Endothelial cell (in vitro differentiated cells): ENCODE data around the gene BAZ1A. TPM values are rescaled to one million over a fixed set of nuclear protein-coding genes. Genes with fewer than 3 reads are reported as not detected.
A peak's percentile ranks its signal among the peaks of the same experiment; 100 is the strongest.

Experiments
- DNase-seq: peaks from one replicate; pipeline ENCODE4 v3.0.0; 2021; ENCODE audit warnings: low spot score
- H3K27ac Mint-ChIP-seq: one replicate; pipeline ENCODE4 v1.8.0; 2021; ENCODE audit warnings: mixed read lengths, inconsistent platforms; ENCODE audit not compliant: unreplicated experiment
- H3K27me3 Mint-ChIP-seq: one replicate; pipeline ENCODE4 v1.8.0; 2021; ENCODE audit warnings: mild to moderate bottlenecking, moderate library complexity, mixed read lengths, inconsistent platforms; ENCODE audit not compliant: unreplicated experiment
- H3K36me3 Mint-ChIP-seq: one replicate; pipeline ENCODE4 v1.8.0; 2021; ENCODE audit warnings: mild to moderate bottlenecking, low read depth, mixed read lengths, inconsistent platforms; ENCODE audit not compliant: unreplicated experiment
- H3K4me1 Mint-ChIP-seq: one replicate; pipeline ENCODE4 v1.8.0; 2021; ENCODE audit warnings: mild to moderate bottlenecking, mixed read lengths, inconsistent platforms; ENCODE audit not compliant: unreplicated experiment
- H3K4me3 Mint-ChIP-seq: one replicate; pipeline ENCODE4 v1.8.0; 2021; ENCODE audit warnings: mild to moderate bottlenecking, mixed read lengths, inconsistent platforms; ENCODE audit not compliant: unreplicated experiment
- H3K9me3 Mint-ChIP-seq: one replicate; pipeline ENCODE4 v1.8.0; 2021; ENCODE audit warnings: mixed read lengths, inconsistent platforms; ENCODE audit not compliant: unreplicated experiment
- total RNA-seq: library from RNA; stranded (reverse); fragmentation: NEBNext Ultra II Directional; extraction: Animal tissue kit (Norgen Biotek cat#: 25700); gene quantifications from one replicate; pipeline ENCODE4 v1.2.1, GENCODE V29; 2021; ENCODE audit not compliant: unreplicated experiment
- TF ChIP-seq, protein P1 (sequence below): fragments of 200-600 bp; sonication (generic); IDR thresholded peaks from one replicate; pipeline ENCODE4 v1.5.0; 2021; ENCODE audit warnings: antibody characterized with exemption; ENCODE audit not compliant: unreplicated experiment

BAZ1A gene
- total RNA-seq, 1 donor from 2014 or later = 27.2 TPM

DNA sequence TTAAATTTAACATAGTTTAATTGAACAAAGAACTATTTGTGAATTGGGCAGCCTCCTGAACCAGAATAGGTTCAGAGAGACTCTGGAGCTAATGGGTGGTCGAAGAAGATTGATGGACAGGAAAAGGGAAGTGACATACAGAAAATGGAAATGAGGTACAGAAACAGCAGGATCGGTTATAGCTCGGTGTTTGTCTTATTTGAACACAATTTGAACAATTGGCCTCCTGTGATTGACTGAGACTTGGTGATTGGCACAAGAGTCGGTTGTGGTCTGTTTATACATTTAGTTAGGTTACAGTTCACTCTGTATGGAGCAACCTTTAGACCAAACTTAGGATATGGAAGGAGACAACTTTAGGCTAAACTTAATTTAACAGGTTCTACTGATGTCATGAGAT lies 142.4 kb downstream of the BAZ1A start:
- Mint-ChIP-seq H3K4me3 (no peak overlapping the region), H3K36me3 (no peaks in the 10 kb centered on the region), H3K4me1 (no peaks in the 10 kb centered on the region), H3K27ac (no peak overlapping the region), H3K27me3 (peaks cover 3% of the 10 kb centered on the region), H3K9me3 (no peaks in the 10 kb centered on the region)
- no peak for DNase-seq
- TF ChIP-seq, protein P1, sequence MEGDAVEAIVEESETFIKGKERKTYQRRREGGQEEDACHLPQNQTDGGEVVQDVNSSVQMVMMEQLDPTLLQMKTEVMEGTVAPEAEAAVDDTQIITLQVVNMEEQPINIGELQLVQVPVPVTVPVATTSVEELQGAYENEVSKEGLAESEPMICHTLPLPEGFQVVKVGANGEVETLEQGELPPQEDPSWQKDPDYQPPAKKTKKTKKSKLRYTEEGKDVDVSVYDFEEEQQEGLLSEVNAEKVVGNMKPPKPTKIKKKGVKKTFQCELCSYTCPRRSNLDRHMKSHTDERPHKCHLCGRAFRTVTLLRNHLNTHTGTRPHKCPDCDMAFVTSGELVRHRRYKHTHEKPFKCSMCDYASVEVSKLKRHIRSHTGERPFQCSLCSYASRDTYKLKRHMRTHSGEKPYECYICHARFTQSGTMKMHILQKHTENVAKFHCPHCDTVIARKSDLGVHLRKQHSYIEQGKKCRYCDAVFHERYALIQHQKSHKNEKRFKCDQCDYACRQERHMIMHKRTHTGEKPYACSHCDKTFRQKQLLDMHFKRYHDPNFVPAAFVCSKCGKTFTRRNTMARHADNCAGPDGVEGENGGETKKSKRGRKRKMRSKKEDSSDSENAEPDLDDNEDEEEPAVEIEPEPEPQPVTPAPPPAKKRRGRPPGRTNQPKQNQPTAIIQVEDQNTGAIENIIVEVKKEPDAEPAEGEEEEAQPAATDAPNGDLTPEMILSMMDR = no peak

DNA sequence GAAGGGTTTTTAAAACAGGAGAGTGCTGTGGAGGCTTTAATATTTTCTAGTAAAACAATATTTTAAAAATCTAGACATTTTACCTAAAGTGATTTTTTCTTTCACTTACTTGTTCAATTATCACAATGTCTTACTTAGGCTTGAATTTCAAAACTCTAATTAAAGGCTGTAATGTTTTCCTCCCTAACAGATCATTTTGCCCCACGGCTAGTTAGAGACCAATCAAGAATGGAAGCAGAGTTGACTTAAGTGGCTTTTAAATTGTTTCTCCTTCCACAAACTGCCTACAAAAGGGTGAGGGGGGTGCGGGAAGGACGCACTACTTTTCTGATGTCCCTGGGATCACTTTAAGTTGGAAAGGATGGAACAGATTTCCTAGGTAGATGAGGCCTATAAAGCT lies 151.3 kb downstream of the BAZ1A start:
- no peak overlapping the region for H3K4me3 Mint-ChIP-seq
- H3K27ac Mint-ChIP-seq = no peak overlapping the region
- peaks cover 1% of the 10 kb centered on the region for H3K27me3 Mint-ChIP-seq
- H3K9me3 Mint-ChIP-seq = no peaks in the 10 kb centered on the region
- no peaks in the 10 kb centered on the region for H3K36me3 Mint-ChIP-seq
- no peaks in the 10 kb centered on the region for H3K4me1 Mint-ChIP-seq
- DNase-seq = no peak
- TF ChIP-seq, protein P1 = no peak

DNA sequence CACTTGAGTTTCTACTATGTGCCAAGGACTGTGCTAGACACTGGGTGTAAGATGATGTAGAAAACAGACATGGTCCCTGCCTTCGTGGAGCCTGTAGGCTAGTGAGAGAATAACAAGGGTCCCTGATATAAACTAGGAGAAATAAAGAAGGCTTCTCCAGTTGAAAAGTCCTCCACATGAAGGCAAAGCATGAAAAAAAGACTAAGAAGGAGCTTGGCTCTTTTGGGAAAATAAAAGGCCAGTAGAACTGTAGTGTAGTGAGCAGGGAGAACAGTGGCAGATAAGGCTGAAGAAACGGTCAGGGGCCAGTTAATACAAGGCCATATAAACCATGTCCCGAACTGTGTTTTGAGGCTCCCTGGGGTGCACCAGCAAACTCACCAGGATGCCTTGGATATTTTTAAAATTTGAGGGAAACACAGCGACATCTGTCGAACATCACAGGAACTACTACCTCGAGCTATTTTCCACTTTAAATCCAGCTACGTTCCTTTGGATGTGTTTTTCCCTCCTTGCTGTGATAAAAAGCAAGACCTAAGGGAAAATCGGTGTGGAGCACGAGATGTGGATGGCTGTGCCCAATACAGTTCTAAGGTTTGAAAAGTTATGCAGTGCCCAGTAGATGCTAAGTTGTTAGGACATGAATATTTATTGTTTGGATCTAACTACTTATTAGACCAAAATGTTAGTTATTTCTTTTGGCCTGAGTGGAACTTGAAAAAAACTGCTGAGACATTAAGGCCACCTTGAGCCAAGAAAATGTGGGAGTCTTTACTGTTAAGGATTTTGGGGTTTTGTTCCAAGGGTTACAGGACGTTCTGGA lies 152.2 kb downstream of the BAZ1A start:
- peak; percentile 39 for DNase-seq
- H3K27ac Mint-ChIP-seq = no peak overlapping the region
- H3K27me3 Mint-ChIP-seq = peaks cover 1% of the 10 kb centered on the region
- TF ChIP-seq, protein P1 = peak; percentile 89
- no peak overlapping the region for H3K4me3 Mint-ChIP-seq
- no peaks in the 10 kb centered on the region for H3K9me3 Mint-ChIP-seq
- H3K36me3 Mint-ChIP-seq = no peaks in the 10 kb centered on the region
- no peaks in the 10 kb centered on the region for H3K4me1 Mint-ChIP-seq

DNA sequence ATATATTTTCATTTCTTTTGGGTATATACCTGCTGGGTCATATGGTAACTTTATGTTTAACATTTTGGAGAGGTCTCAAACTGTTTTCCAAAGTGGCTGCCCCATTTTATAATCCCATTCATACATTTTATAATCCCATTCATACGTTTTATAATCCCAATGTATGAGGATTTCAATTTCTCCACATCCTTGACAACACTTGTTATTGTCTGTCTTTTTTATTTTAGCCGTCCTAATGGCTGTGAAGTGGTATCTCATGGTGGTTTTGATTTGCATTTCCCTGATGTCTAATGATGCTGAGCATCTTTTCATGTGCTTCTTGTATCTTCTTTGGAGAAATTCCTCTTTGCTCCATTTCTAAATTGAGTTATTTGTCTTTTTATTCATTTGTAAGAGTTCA lies 154.0 kb downstream of the BAZ1A start:
- Mint-ChIP-seq H3K9me3 (no peaks in the 10 kb centered on the region), H3K27ac (no peak overlapping the region), H3K27me3 (peaks cover 1% of the 10 kb centered on the region), H3K4me3 (no peak overlapping the region), H3K4me1 (no peaks in the 10 kb centered on the region), H3K36me3 (no peaks in the 10 kb centered on the region)
- DNase-seq = no peak
- TF ChIP-seq, protein P1 = no peak

DNA sequence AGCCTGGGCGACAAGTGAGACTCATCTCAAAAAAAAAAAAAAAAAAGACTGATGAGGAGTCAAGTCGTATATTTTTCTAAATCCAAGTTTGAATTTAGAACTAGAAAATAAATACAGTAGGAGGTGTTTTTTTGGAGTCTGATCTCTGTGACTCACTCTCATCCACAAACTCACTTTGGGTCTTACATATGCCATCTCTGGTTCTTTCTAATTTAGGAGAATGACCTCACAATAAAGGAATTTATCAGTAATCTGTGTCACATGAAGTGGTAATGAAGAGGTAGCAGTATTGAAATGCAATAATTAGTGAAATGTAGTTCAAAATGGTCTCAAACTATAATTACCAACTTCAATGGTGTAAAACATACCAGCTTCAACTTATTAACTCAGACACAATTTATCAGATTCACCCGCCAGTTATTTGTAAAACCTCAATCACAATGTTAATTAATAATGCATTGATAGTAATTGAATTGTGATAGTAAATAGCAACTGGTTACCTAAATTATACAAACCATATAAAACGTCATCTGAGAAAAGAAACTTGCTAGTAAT lies 156.3 kb downstream of the BAZ1A start:
- DNase-seq = no peak
- no peak overlapping the region for H3K27ac Mint-ChIP-seq
- H3K9me3 Mint-ChIP-seq = no peaks in the 10 kb centered on the region
- no peaks in the 10 kb centered on the region for H3K36me3 Mint-ChIP-seq
- H3K27me3 Mint-ChIP-seq = peaks cover 4% of the 10 kb centered on the region
- TF ChIP-seq, protein P1 = no peak
- H3K4me3 Mint-ChIP-seq = no peak overlapping the region
- peaks cover 2% of the 10 kb centered on the region for H3K4me1 Mint-ChIP-seq
